HG03457 (cell line): ENCODE results near the gene PNPLA7.

Source experiments
- ATAC-seq: cut with Tn5 transposase; IDR thresholded peaks from one replicate; pipeline ENCODE4 v1.9.1; 2021; ENCODE audit warnings: moderate number of reproducible peaks; ENCODE audit not compliant: unreplicated experiment

PNPLA7 gene

GRCh38 chr9:137437691-137438590 lies 112.3 kb downstream of the PNPLA7 start:
- ATAC-seq: no peak

DNA sequence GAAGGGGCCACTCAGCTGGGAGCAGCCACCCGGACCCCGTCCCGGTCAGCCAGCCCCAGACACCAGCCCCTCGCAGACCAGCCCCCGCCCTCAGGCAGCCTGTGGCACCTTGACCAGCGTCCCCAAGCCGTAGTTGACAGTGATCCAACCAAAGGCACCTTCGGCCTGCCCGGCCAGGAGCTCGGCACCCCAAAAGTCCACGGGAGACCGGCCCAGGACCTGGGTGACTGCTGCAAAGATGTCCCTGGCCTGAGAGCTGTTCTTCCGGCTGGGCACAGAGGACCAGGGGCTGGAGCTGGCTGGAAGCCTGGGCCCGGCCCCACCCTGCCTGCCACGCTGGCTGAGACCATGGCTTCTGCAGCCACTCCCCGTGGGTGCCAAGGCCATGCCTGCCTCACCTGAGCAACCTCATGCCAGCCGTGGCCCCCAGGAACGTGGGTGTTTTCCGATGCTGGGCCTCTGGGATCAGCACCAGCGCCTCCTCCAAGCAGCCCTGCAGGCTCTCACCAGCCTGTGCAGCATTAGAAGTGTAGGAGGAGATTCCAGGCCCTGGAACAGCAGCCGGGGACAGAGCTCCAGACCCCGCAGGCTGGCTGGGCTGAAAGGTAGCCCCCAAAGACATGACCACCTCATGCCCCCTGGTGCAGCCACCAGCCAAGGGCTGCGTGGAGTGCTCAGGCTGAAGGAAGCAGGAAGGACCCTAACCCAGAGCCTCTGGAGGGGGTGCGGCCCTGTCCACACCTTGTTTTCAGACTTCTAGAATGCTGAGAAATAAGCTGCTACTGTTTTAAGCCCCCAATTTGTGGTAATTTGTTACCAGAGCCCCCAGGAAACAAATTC lies 113.2 kb downstream of the PNPLA7 start:
- ATAC-seq: no peak

DNA sequence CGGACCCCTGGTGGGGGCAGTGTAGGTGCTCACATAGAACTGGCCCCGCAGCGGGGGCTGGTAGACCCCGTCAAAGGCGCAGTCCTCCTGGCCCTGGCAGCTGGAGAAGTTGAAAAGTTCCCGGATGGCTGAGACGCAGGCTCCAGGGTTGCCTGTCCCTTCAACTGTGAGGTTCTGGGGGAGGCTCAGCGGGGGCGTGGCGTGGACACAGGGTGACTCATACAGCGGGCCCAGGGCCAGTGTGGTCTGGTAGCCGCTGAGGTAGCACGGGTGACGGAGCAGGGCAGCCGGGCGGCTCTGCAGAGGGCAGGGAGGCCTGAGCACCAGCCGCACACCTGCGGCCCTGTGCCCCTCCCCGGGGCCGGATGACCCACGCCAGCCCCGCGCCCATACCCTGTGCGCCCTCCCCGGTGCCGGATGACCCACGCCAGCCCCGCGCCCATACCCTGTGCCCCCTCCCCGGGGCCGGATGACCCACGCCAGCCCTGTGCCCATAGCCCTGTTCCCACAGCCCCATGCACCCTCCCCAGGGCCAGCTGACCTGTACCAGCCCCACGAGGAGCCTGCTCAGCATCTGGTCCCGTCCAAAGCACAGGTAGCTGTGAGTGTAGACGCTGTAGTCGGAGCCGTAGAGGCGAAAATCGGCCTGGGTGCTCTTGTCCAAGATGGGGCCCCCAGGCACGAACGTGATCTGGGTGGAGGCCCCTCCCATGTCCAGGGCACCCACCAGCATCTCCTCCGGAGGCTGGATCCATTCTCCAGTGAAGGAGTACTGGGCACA lies 114.0 kb downstream of the PNPLA7 start:
- no peak for ATAC-seq

DNA sequence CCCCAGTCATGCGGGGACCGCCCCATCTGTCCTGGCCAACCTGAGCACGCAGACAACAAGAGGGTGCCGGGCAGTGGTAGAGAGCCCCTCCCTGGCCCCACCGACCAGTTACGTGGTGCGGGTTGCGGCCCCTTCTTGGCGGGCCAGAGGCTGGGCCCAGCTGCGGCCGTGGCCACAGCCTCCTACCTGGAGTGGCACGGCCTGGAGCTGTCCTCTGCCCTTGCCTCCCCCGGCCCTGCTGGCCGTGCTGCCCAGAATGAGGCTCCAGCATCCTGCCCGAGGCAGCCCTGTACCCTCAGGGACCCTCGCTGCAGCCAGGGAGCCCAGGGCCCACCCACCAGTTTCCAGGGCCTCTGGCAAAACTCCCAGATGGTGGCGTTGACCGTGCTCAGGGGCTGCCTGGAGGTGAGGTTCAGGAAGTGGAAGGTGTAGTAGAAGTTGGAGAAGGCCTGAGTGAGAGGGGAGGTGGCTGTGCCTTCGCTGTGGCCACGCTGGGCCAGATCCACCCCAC lies 114.8 kb downstream of the PNPLA7 start:
- ATAC-seq: no peak

- no peak for ATAC-seq
Observed at GRCh38 chr9:137434498-137435380, 115.5 kb downstream of the PNPLA7 start.

GRCh38 chr9:137433916-137434431 lies 116.2 kb downstream of the PNPLA7 start:
- ATAC-seq: no peak

DNA sequence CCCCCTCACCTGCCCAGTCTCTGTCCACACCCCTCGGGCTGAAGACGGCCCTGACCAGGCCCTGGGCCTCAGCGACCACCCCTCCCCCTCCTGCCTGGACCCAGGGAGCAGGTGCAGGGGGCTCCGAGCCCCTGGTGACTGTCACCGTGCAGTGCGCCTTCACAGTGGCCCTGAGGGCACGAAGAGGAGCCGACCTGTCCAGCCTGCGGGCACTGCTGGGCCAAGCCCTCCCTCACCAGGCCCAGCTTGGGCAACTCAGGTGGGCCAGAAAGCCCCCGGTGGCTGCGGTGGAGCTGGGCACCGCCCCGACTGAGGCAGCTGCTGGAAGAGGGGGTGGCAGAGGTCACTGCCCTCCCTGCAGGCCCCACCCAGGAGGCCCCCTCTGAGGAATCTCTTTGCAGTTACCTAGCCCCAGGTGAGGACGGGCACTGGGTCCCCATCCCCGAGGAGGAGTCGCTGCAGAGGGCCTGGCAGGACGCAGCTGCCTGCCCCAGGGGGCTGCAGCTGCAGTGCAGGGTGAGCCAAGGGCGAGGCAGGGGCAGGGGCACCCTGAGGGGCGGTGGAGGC lies 116.8 kb downstream of the PNPLA7 start:
- ATAC-seq: no peak

- no peak for ATAC-seq
Observed at GRCh38 chr9:137432687-137433348, 117.4 kb downstream of the PNPLA7 start.

DNA sequence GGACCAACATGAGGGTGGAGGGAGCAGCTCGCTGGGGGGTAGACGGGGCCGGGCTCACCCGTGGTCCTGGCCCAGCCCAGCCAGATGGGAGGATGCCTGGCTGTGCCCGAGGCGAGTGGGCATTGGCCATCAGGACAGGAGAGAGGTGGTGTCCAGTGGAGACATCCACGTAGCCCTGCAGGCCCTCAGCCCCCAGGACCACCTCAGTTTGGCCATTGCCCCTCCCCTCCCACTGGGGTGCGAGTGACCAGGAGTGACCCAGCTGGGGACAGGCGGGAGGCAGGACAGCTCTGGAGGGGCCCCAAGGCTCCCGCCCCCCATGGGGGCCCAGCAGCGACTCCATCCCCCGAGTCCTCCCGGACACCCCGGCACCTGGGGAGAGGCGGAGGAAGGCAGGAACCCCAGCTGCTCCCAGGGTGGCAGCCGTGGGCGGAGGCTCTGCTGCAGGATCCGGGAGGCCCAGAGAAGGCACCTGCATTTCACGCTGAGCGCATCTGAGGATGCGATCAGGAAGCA lies 118.7 kb downstream of the PNPLA7 start:
- ATAC-seq: no peak

- ATAC-seq: no peak
Observed at GRCh38 chr9:137430723-137431415, 119.3 kb downstream of the PNPLA7 start.

DNA sequence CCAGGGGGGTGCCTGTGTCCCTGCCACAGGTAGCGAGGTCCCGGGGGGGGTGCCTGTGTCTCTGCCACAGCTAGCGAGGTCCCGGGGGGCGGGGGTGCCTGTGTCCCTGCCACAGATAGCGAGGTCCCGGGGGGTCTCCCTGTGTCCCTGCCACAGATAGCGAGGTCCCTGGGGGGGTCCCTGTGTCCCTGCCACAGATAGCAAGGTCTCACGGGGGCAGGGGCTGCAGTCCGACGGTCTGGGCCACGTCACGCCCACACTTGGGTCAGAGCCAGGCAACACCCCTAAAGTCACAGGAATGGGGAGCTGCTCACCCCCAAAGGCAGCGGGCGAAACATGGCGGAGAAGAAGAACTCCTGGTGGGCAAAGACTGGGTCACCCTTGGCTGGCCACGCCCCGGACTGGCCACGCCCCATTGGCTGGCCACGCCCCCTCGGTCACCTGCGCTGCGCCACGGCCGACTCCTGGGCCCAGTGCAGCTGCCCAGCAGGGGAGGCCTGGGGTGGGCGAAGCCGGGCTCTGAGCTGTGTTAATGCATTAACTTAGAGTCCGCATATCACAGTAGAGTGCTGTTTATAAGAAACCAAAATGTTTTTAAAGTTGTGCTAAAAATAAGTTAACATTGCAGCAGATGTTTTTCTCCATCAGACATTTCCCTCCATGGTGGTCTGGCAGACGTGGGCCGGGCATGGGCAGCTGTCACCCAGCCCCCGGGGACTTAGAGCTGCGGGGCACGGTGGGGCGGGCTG lies 120.1 kb downstream of the PNPLA7 start:
- ATAC-seq: no peak

DNA sequence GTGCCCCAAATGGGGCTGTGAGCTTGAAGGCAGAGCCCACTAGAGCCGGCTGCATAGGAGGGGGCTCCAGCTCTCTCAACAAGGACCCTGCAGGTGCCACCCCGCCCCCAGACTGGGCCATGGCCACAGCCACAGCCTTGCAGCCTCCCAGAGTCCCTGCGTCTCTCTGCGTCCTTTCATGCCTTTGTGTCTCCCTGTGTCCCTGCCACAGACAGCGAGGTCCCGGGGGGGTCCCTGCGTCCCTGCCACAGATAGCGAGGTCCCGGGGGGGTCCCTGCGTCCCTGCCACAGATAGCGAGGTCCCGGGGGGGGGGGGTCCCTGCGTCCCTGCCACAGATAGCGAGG lies 120.7 kb downstream of the PNPLA7 start:
- no peak for ATAC-seq

DNA sequence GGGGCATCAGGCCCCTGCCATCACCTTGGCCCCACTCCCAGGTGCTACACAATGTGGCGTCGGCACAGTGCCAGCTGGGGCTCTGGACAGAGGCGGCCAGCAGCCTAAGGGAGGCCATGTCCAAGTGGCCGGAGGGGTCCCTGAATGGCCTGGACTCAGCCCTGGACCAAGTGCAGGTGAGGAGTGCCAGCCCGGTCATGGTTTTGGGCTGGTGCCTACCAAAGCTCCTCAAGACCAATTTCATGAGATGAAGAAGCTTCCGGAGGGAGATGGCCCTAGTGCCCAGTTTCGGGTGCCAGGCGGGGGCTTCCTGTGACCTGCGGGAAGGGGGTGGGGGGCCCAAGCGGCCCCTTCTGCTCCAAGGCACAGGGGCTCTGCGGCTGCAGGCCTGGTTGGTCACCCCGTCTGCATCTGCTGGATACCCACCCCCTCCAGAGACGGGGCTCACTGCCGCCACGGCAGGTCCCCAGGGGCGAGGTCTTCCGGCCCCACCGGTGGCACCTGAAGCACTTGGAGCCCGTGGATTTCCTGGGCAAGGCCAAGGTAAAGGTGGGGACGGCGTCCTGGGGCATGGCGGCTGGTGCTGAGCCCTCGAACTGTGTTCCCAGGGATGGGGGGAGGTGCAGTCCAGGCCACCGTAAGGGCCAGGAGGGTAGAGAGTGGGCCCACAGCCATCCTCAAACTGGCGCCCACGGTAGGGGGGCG lies 121.2 kb downstream of the PNPLA7 start:
- ATAC-seq: no peak

GRCh38 chr9:137428311-137428630 lies 121.9 kb downstream of the PNPLA7 start:
- ATAC-seq: no peak

- ATAC-seq: no peak
Observed at GRCh38 chr9:137427454-137428310, 122.5 kb downstream of the PNPLA7 start.
